Measurements from ENCODE around the gene FHL2. TPM values are rescaled to one million over a fixed set of nuclear protein-coding genes. Genes with fewer than 3 reads are reported as not detected.

The FHL2 gene
- total RNA-seq, 3 donors from 2014 or later: 20.0 to 128 (median 98.2) TPM

DNA sequence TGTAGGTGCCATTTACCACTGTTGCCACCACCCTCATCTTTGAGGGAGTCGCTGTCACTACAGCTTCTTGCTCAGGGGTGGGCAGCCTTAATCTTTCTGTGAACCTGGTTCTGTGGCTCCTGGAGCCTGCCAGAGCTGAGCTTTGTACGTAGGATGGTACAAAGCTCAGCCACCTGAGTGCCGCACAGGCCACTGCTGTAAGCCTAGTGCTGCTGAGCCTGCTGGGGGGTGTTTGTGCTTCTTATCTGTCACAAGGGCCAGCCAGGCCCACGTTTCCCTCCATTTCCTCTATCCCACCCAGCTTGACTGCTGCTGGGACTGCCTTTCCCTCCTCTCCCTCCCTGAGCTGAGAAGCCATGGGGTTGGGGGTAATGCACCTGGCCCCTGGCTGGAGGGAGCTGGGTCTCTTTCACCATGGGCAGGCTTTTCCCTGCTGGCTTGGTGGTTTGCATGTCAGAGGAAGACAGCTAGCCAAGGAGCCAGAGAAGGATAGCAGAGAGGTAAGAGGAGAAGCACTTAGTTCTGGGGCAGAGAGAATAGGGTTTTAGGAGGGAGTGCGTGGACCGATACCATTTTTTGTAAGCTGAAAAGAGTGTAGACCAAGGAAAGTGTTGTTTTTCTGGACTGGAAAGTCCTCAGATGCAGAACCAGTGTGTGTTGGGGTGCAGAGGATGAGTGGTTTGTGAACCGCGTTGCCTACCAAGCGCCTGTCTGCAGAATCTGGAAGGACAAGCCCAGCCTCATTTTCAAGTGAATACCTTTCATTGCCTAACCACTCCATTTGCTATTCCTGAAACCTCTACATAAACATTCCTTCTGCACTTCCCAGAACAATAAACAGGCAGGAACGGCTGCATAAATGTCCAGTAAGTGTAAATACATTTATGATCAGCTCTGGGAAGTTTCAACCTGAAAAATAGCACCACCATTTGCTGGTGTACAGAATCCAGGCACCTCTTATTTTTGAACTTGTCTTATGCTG, 45.1 kb upstream of the FHL2 start:
- no peaks in the 10 kb centered on the region for H3K9me3 ChIP-seq
- no peaks in the 10 kb centered on the region for H3K36me3 ChIP-seq
- no peaks in the 10 kb centered on the region for H3K4me1 ChIP-seq
- DNase-seq (ENCODE audit: low spot score in 2 of 2): no peak
- intact Hi-C loops (cut with DNase I; ENCODE audit: low total_unique reads): no loop called here
- H3K4me3 ChIP-seq: no peak overlapping the region
- TF ChIP-seq POLR2AphosphoS5 (IDR thresholded peaks at IDR 0.05): no peak
- no peak for TF ChIP-seq POLR2A (IDR thresholded peaks at IDR 0.05)
- TF ChIP-seq, protein P1, sequence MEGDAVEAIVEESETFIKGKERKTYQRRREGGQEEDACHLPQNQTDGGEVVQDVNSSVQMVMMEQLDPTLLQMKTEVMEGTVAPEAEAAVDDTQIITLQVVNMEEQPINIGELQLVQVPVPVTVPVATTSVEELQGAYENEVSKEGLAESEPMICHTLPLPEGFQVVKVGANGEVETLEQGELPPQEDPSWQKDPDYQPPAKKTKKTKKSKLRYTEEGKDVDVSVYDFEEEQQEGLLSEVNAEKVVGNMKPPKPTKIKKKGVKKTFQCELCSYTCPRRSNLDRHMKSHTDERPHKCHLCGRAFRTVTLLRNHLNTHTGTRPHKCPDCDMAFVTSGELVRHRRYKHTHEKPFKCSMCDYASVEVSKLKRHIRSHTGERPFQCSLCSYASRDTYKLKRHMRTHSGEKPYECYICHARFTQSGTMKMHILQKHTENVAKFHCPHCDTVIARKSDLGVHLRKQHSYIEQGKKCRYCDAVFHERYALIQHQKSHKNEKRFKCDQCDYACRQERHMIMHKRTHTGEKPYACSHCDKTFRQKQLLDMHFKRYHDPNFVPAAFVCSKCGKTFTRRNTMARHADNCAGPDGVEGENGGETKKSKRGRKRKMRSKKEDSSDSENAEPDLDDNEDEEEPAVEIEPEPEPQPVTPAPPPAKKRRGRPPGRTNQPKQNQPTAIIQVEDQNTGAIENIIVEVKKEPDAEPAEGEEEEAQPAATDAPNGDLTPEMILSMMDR (IDR thresholded peaks at IDR 0.05): peak in 1 of 3 donors; percentile 15
- H3K27me3 ChIP-seq: no peaks in the 10 kb centered on the region
- H3K27ac ChIP-seq: peak overlapping the region in 1 of 2 donors; percentile 52

DNA sequence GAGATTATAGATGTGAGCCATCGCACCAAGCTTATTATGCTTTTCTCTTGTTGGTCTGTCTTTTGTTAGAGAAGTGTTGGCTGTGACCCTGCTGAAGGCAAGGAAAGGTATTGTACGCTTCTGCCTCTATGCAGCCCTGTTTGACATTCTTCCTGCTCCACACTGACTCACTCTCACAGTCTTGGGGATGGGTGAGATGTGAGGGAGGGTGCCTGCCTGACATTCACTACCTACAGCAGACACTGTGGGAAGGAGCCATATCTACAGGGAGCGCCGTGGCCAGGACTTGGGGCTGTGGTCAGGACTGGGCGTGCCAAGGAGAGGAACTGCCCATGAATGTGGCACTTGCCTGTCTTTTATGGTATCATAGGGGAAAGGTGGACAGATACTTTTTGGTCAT, 43.9 kb upstream of the FHL2 start:
- intact Hi-C loops (cut with DNase I; ENCODE audit: low total_unique reads): no loop called here
- Histone ChIP-seq H3K9me3 (no peaks in the 10 kb centered on the region), H3K4me1 (no peaks in the 10 kb centered on the region), H3K4me3 (no peak overlapping the region), H3K36me3 (no peaks in the 10 kb centered on the region), H3K27me3 (no peaks in the 10 kb centered on the region), H3K27ac (no peak overlapping the region)
- no peak for DNase-seq (ENCODE audit: low spot score in 2 of 2)
- TF ChIP-seq, protein P1 (IDR thresholded peaks at IDR 0.05): no peak
- TF ChIP-seq POLR2AphosphoS5 (IDR thresholded peaks at IDR 0.05) (no peak), POLR2A (IDR thresholded peaks at IDR 0.05) (no peak)

DNA sequence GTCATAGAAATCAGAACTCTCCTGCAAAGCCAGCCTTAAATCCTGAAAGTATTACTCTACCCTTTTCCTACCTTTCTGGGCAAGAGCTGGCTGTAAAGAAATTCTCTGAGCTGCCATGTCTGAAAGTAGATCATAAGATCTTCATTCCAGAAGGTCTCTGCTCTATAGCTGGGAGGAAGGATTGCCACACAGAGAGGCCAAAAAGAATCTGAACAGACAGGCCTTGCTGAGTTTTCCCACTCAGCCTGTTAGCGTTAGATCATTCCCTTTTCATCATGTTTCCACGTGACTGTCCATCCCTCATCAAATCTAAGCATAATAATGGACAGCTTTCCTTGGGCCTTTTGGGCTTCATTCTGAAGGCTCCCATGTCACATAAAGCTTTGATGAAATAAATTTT, 43.2 kb upstream of the FHL2 start:
- TF ChIP-seq POLR2A (IDR thresholded peaks at IDR 0.05) (no peak), POLR2AphosphoS5 (IDR thresholded peaks at IDR 0.05) (no peak)
- TF ChIP-seq, protein P1 (IDR thresholded peaks at IDR 0.05): no peak

DNA sequence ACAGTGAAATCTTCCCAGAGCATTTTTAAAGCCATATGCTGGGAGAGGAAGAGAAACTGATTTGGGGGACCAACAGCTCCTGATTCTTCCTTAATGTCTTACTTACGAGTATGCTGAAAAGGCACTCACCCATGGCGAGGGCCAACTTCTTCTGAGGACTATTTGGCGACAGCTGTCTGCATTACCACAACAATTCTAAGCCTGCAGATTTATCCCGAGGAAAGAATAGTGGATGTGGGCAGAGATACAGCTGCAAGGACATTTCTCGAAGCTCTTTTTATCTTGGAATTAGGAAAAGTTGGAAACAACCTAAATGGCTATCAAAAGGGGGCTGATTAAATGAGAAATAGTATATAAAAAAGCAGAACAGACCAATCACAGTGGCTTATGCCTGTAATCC, 40.3 kb upstream of the FHL2 start:
- no peaks in the 10 kb centered on the region for H3K27me3 ChIP-seq
- intact Hi-C loops (cut with DNase I; ENCODE audit: low total_unique reads): no loop called here
- no peaks in the 10 kb centered on the region for H3K36me3 ChIP-seq
- DNase-seq (ENCODE audit: low spot score in 2 of 2): no peak
- no peak overlapping the region for H3K4me3 ChIP-seq
- TF ChIP-seq POLR2AphosphoS5 (IDR thresholded peaks at IDR 0.05) (no peak), POLR2A (IDR thresholded peaks at IDR 0.05) (no peak)
- TF ChIP-seq, protein P1 (IDR thresholded peaks at IDR 0.05): no peak
- H3K4me1 ChIP-seq: no peaks in the 10 kb centered on the region
- peak overlapping the region in 1 of 2 donors; percentile 49 for H3K27ac ChIP-seq
- no peaks in the 10 kb centered on the region for H3K9me3 ChIP-seq

More for the DNA sequence above, 43.2 kb upstream of the FHL2 start:
- Histone ChIP-seq H3K9me3 (no peaks in the 10 kb centered on the region), H3K36me3 (no peaks in the 10 kb centered on the region), H3K4me1 (no peaks in the 10 kb centered on the region), H3K4me3 (no peak overlapping the region), H3K27ac (no peak overlapping the region), H3K27me3 (no peaks in the 10 kb centered on the region)
- no peak for DNase-seq (ENCODE audit: low spot score in 2 of 2)
- intact Hi-C loops (cut with DNase I; ENCODE audit: low total_unique reads): no loop called here

All from breast epithelium (tissue), 4 donors.